IMR-90 (cell line): Measurements from ENCODE around the gene C10orf71. TPM values are rescaled to one million over a fixed set of nuclear protein-coding genes. Genes with fewer than 3 reads are reported as not detected.

Source experiments
- ATAC-seq: fragments of 200-7000 bp; cut with Tn5 transposase; 2 replicates; pipeline ENCODE4 v1.9.1; 2020; ENCODE audit warnings: low read depth, mild to moderate bottlenecking, moderate library complexity
- BruUV-seq: library from RNA; stranded (reverse); fragments of 400-500 nt; replicated peaks from 2 replicates; lab custom pipeline; 2021; lab: Mats Ljungman, UMichigan
- CTCF ChIA-PET: fragments of 300-600 bp; formaldehyde crosslinking; extraction: SDS; loops from one replicate; lab custom pipeline; 2021; ENCODE audit warnings: antibody characterized with exemption; lab: Yijun Ruan, JAX
- POLR2A ChIA-PET: fragments of 300-600 bp; sonication (Branson Sonifier 250); formaldehyde crosslinking; loops from one replicate; lab custom pipeline; 2022; ENCODE audit warnings: antibody characterized with exemption; ENCODE audit not compliant: unreplicated experiment; lab: Charles Lee
- DNase-seq: peaks from one replicate; pipeline ENCODE4 v3.0.0; 2013
- H2AFZ ChIP-seq: replicated peaks from 2 replicates; pipeline ENCODE3; 2013; ENCODE audit warnings: low read length, mild to moderate bottlenecking; ENCODE audit not compliant: poor library complexity
- H2AK5ac ChIP-seq: 2 replicates; pipeline ENCODE4 v1.6.1; 2013; ENCODE audit warnings: low read depth, low read length, inconsistent platforms
- H2AK9ac ChIP-seq: replicated peaks from 2 replicates; pipeline ENCODE3; 2013; ENCODE audit warnings: mild to moderate bottlenecking, low read depth, low read length, moderate library complexity; ENCODE audit not compliant: poor library complexity
- H2BK120ac ChIP-seq: 2 replicates; pipeline ENCODE4 v1.6.1; 2013; ENCODE audit warnings: low read depth, low read length, inconsistent platforms
- H2BK15ac ChIP-seq: 3 replicates; pipeline ENCODE4 v1.6.1; 2013; ENCODE audit warnings: low read depth, low read length, inconsistent platforms
- H2BK20ac ChIP-seq: 2 replicates; pipeline ENCODE4 v1.6.1; 2013; ENCODE audit warnings: low read depth, mild to moderate bottlenecking, inconsistent platforms, low read length, moderate library complexity
- H2BK5ac ChIP-seq: 2 replicates; pipeline ENCODE4 v1.6.1; 2013; ENCODE audit warnings: mild to moderate bottlenecking, low read depth, low read length, inconsistent platforms; ENCODE audit not compliant: poor library complexity, severe bottlenecking
- H3K14ac ChIP-seq: replicated peaks from 2 replicates; pipeline ENCODE4 v1.6.1; 2013; ENCODE audit warnings: low read depth, low read length, inconsistent platforms
- H3K18ac ChIP-seq: 2 replicates; pipeline ENCODE4 v1.6.1; 2013; ENCODE audit warnings: low read depth, low read length, control low read depth
- H3K23ac ChIP-seq: 2 replicates; pipeline ENCODE4 v1.6.1; 2013; ENCODE audit warnings: low read depth, low read length, inconsistent platforms
- H3K27ac ChIP-seq: 2 replicates; pipeline ENCODE4 v1.5.1; 2013; ENCODE audit warnings: mild to moderate bottlenecking, control low read depth, low read length; ENCODE audit not compliant: insufficient read depth
- H3K27me3 ChIP-seq: 2 replicates; pipeline ENCODE4 v1.6.1; 2013; ENCODE audit warnings: low read length; ENCODE audit not compliant: control insufficient read depth, insufficient read depth
- H3K36me3 ChIP-seq: 2 replicates; pipeline ENCODE4 v1.6.1; 2013; ENCODE audit warnings: low read length, mixed read lengths; ENCODE audit not compliant: control insufficient read depth, insufficient read depth
- H3K4ac ChIP-seq: 2 replicates; pipeline ENCODE4 v1.6.1; 2013; ENCODE audit warnings: low read depth, low read length, inconsistent platforms
- H3K4me1 ChIP-seq: 2 replicates; pipeline ENCODE4 v1.6.1; 2013; ENCODE audit warnings: low read length, mixed read lengths; ENCODE audit not compliant: control insufficient read depth, insufficient read depth
- H3K4me2 ChIP-seq: 2 replicates; pipeline ENCODE4 v1.6.1; 2013; ENCODE audit warnings: low read depth, mild to moderate bottlenecking, control low read depth, low read length, moderate library complexity
- H3K4me3 ChIP-seq: 2 replicates; pipeline ENCODE4 v1.5.1; 2013; ENCODE audit warnings: low read depth, mild to moderate bottlenecking, control low read depth, low read length, moderate library complexity; ENCODE audit not compliant: insufficient read depth
- H3K56ac ChIP-seq: 2 replicates; pipeline ENCODE4 v1.6.1; 2013; ENCODE audit warnings: low read length, inconsistent platforms; ENCODE audit not compliant: insufficient read depth; ENCODE audit errors: extremely low read depth
- H3K79me1 ChIP-seq, 2 experiments: 2 replicates each; pipeline ENCODE4 v1.6.1; 2013; ENCODE audit warnings: low read length in 2 of 2, inconsistent platforms in 1 of 2, low read depth in 1 of 2
- H3K9ac ChIP-seq: 2 replicates; pipeline ENCODE4 v1.6.1; 2013; ENCODE audit warnings: low read depth, low read length, control low read depth
- H3K9me1 ChIP-seq: 2 replicates; pipeline ENCODE4 v1.6.1; 2013; ENCODE audit warnings: low read length, inconsistent platforms; ENCODE audit not compliant: insufficient read depth
- H3K9me3 ChIP-seq: 2 replicates; pipeline ENCODE4 v1.6.1; 2013; ENCODE audit warnings: low read length; ENCODE audit not compliant: control insufficient read depth, insufficient read depth
- H4K20me1 ChIP-seq: 2 replicates; pipeline ENCODE4 v1.6.1; 2013; ENCODE audit warnings: low read length, inconsistent platforms; ENCODE audit not compliant: insufficient read depth
- H4K5ac ChIP-seq: 2 replicates; pipeline ENCODE4 v1.6.1; 2013; ENCODE audit warnings: mild to moderate bottlenecking, low read depth, low read length, control low read depth
- H4K8ac ChIP-seq, 2 experiments: 2 replicates each; pipeline ENCODE4 v1.6.1; 2013; ENCODE audit warnings: low read depth in 2 of 2, low read length in 2 of 2, control low read depth in 1 of 2, inconsistent platforms in 1 of 2
- H4K91ac ChIP-seq: 2 replicates; pipeline ENCODE4 v1.6.1; 2013; ENCODE audit warnings: low read depth, low read length, inconsistent platforms; ENCODE audit not compliant: insufficient read depth
- BHLHE40 ChIP-seq: fragments of 150-350 bp; IDR thresholded peaks from 2 replicates; pipeline ENCODE4 v1.6.1; 2016; ENCODE audit warnings: mild to moderate bottlenecking, low read depth, low read length
- CTCF ChIP-seq: conservative IDR thresholded peaks from 2 replicates; pipeline ENCODE4 v1.5.1; 2012; ENCODE audit warnings: mild to moderate bottlenecking, low read depth, low read length, improper control_type of control experiment
- ELK1 ChIP-seq: fragments of 150-350 bp; IDR thresholded peaks from 2 replicates; pipeline ENCODE4 v1.6.1; 2016; ENCODE audit warnings: low read depth, mild to moderate bottlenecking, low read length, moderate library complexity, borderline replicate concordance
- MAFK ChIP-seq: IDR thresholded peaks from 2 replicates; pipeline ENCODE4 v1.6.1; 2012; ENCODE audit warnings: low read depth, low read length, improper control_type of control experiment
- RCOR1 ChIP-seq: IDR thresholded peaks from 2 replicates; pipeline ENCODE4 v1.6.1; 2012; ENCODE audit warnings: mild to moderate bottlenecking, low read length, improper control_type of control experiment; ENCODE audit not compliant: insufficient replicate concordance
- USF2 ChIP-seq: fragments of 150-350 bp; IDR thresholded peaks from 2 replicates; pipeline ENCODE4 v1.6.1; 2017; ENCODE audit warnings: mild to moderate bottlenecking, antibody characterized with exemption, low read length, low read depth
- WGBS, 2 experiments: methylation state at CpG; one replicate each; pipeline versions ENCODE4 v1.1.5 to v1.1.7; 2013; ENCODE audit warnings: missing lambda C conversion rate in 2 of 2; ENCODE audit not compliant: insufficient read length in 1 of 2; ENCODE audit errors: extremely low coverage in 2 of 2; 5-methylcytosine and 5-hydroxymethylcytosine counted together
- dilution Hi-C: fragments of 300-500 bp; cut with HindIII; formaldehyde crosslinking; loops from one replicate; pipeline ENCODE4 v1.14.3; 2018; ENCODE audit warnings: low sequenced_read_pairs; ENCODE audit not compliant: unreplicated experiment
- in situ Hi-C: fragments of 300-500 bp; cut with MboI; formaldehyde crosslinking; loops from 3 replicates; pipeline ENCODE4 v1.14.3; 2019; ENCODE audit warnings: low sequenced_read_pairs, inconsistent platforms, mixed read lengths
- intact Hi-C: fragments of 100-400 bp; cut with micrococcal nuclease; formaldehyde crosslinking; loops from 2 replicates; pipeline ENCODE4 v1.10.0; 2022
- polyA plus RNA-seq, 3 experiments: library from polyadenylated mRNA; depleted of rRNA; stranded (reverse); fragments of >200 nt; gene quantifications; 2 replicates each; pipeline ENCODE4 v1.2.3, GENCODE V29; 2012; ENCODE audit warnings: low replicate concordance in 1 of 3
- total RNA-seq: library from RNA; depleted of rRNA; stranded (reverse); fragments of >200 nt; gene quantifications from 2 replicates; pipeline ENCODE4 v1.2.3, GENCODE V29; 2012

C10orf71 gene
- total and polyA plus RNA-seq, 2 of the 4 experiments (the other 2 are of a cell fraction), result not detected

GRCh38 chr10:49302088-49302487, 3.1 kb downstream of the C10orf71 start:
- Histone ChIP-seq H2BK20ac (no peak overlapping the region), H2BK120ac (no peak overlapping the region), H3K18ac (no peak overlapping the region), H4K20me1 (no peaks in the 10 kb centered on the region), H2AK9ac (no peak overlapping the region), H3K4ac (no peak overlapping the region), H2AFZ (no peak overlapping the region), H3K9me1 (no peaks in the 10 kb centered on the region), H4K91ac (no peak overlapping the region), H3K27me3 (peaks cover 39% of the 10 kb centered on the region), H4K8ac (no peak overlapping the region), H3K4me2 (no peak overlapping the region), H2AK5ac (no peak overlapping the region), H3K9me3 (no peaks in the 10 kb centered on the region), H3K56ac (no peak overlapping the region), H3K14ac (no peak overlapping the region), H3K36me3 (no peaks in the 10 kb centered on the region), H2BK15ac (no peak overlapping the region), H3K79me1 (no peaks in the 10 kb centered on the region), H4K5ac (no peak overlapping the region), H3K4me3 (no peak overlapping the region), H3K9ac (no peak overlapping the region), H3K27ac (no peak overlapping the region), H3K23ac (no peak overlapping the region), H2BK5ac (no peak overlapping the region), H3K4me1 (peaks cover 2% of the 10 kb centered on the region; the same call in 1 of the 2 replicates)
- dilution Hi-C loops (no loop called here), intact Hi-C loops (no loop called here), in situ Hi-C loops (no loop called here)
- POLR2A ChIA-PET, result no interaction called here
- CTCF ChIA-PET, result interaction anchor here (0.8 kb wide), 1 partner anchor 11 kb away, joined by 3 read pairs; no protein-coding TSS in a partner anchor
- no TSS peak for BruUV-seq
- WGBS, 2 experiments, result no CpG with 5 or more reads among the region's 2 CpGs
- DNase-seq (no peak), ATAC-seq (no peak)
- TF ChIP-seq ELK1, result no peak
- no peak for TF ChIP-seq BHLHE40
- TF ChIP-seq RCOR1, result no peak
- no peak for TF ChIP-seq MAFK
- TF ChIP-seq CTCF, result no peak
- no peak for TF ChIP-seq USF2
